BJ (cell line): Measurements from ENCODE around the gene CCNL2. TPM values are rescaled to one million over a fixed set of nuclear protein-coding genes. Genes with fewer than 3 reads are reported as not detected.
"Not testable (repeated sequence)": the region's sequence is repeated elsewhere in the genome, so short reads cannot be mapped to it uniquely, and the experiment has no call there.

Source experiments
- CTCF ChIA-PET: fragments of 350-600 bp; formaldehyde crosslinking; extraction: SDS; loops from one replicate; lab custom pipeline; 2021; ENCODE audit warnings: antibody characterized with exemption, inconsistent platforms; lab: Yijun Ruan, JAX
- POLR2A ChIA-PET: fragments of 300-600 bp; sonication (Branson Sonifier 250); formaldehyde crosslinking; extraction: SDS; loops from one replicate; lab custom pipeline; 2021; ENCODE audit warnings: antibody characterized with exemption; lab: Charles Lee
- DNase-seq: peaks from one replicate; pipeline ENCODE4 v3.0.0-alpha.2; 2011; ENCODE audit warnings: low read depth
- H3K27me3 ChIP-seq: 2 replicates; pipeline ENCODE4 v1.6.0; 2011; ENCODE audit warnings: low read length; ENCODE audit not compliant: control insufficient read depth, insufficient read depth
- H3K36me3 ChIP-seq: 2 replicates; pipeline ENCODE4 v1.5.1; 2011; ENCODE audit warnings: low read length; ENCODE audit not compliant: control insufficient read depth, insufficient read depth
- H3K4me3 ChIP-seq: 2 replicates; pipeline ENCODE4 v1.5.1; 2011; ENCODE audit warnings: low read depth, mild to moderate bottlenecking, control low read depth, low read length
- CTCF ChIP-seq: IDR thresholded peaks from 2 replicates; pipeline ENCODE4 v1.5.1; 2011; ENCODE audit warnings: low read depth, mild to moderate bottlenecking, control low read depth, inconsistent platforms, low read length, moderate library complexity; ENCODE audit not compliant: insufficient read depth
- polyA plus RNA-seq: library from polyadenylated mRNA; depleted of rRNA; stranded (reverse); fragments of >200 nt; gene quantifications from 2 replicates; pipeline ENCODE4 v1.2.3, GENCODE V29; 2011

The CCNL2 gene
- polyA plus RNA-seq, 1 experiment = 175 TPM

GRCh38 chr1:1406101-1406820, 7.1 kb upstream of the CCNL2 start:
- H3K4me3 ChIP-seq = peak overlapping the region; percentile 74

GRCh38 chr1:1403653-1404052, 4.5 kb upstream of the CCNL2 start:
- CTCF ChIA-PET = no interaction called here
- H3K4me3 ChIP-seq = no peak overlapping the region
- no peaks in the 10 kb centered on the region for H3K27me3 ChIP-seq
- H3K36me3 ChIP-seq = peaks cover 25% of the 10 kb centered on the region
- no peak for DNase-seq
- no peak for TF ChIP-seq CTCF
- POLR2A ChIA-PET = no interaction called here

More at GRCh38 chr1:1406101-1406820, 7.1 kb upstream of the CCNL2 start:
- ChIA-PET CTCF (interaction anchor here (0.6 to 1.4 kb wide), 5 partner anchors 10 to 284 kb away, joined by 3 read pairs; no protein-coding TSS in a partner anchor), POLR2A (no interaction called here)
- Histone ChIP-seq H3K36me3 (peaks cover 20% of the 10 kb centered on the region), H3K27me3 (no peaks in the 10 kb centered on the region)
- no peak for DNase-seq
- TF ChIP-seq CTCF = no peak

GRCh38 chr1:1402901-1403392, 3.8 kb upstream of the CCNL2 start:
- H3K27me3 ChIP-seq, DNase-seq, CTCF ChIA-PET, POLR2A ChIA-PET, H3K4me3 ChIP-seq: not testable (repeated sequence)
- peaks cover 25% of the 10 kb centered on the region for H3K36me3 ChIP-seq

- CTCF ChIA-PET = interaction anchor here (0.7 kb wide), 1 partner anchor 24 kb away, joined by 4 read pairs; no protein-coding TSS in a partner anchor
- POLR2A ChIA-PET = no interaction called here
- H3K4me3 ChIP-seq = no peak overlapping the region
Measured at GRCh38 chr1:1402072-1402900, 3.2 kb upstream of the CCNL2 start.

GRCh38 chr1:1401457-1402010, 2.4 kb upstream of the CCNL2 start:
- Histone ChIP-seq H3K27me3 (no peaks in the 10 kb centered on the region), H3K36me3 (peaks cover 34% of the 10 kb centered on the region), H3K4me3 (no peak overlapping the region)
- ChIA-PET CTCF (interaction anchor here (1.7 kb wide), 1 partner anchor 53 kb away, joined by 6 read pairs; no protein-coding TSS in a partner anchor), POLR2A (no interaction called here)
- no peak for DNase-seq
- no peak for TF ChIP-seq CTCF

More at GRCh38 chr1:1402072-1402900, 3.2 kb upstream of the CCNL2 start:
- TF ChIP-seq CTCF = peak; percentile 70
- Histone ChIP-seq H3K36me3 (peaks cover 31% of the 10 kb centered on the region), H3K27me3 (no peaks in the 10 kb centered on the region)
- no peak for DNase-seq
